ENCODE measurements around the gene DTNB.

GRCh38 chr2:25374411-25374810 is 299.0 kb downstream of the DTNB start:
- TF ChIP-seq CTCF (IDR thresholded peaks at IDR 0.05; ENCODE audit: poor library complexity) (no peak), EZH2 (IDR thresholded peaks at IDR 0.05; ENCODE audit: borderline replicate concordance) (no peak)
